Gastroesophageal sphincter (tissue), 3 donors: ENCODE results near the gene NREP.

ENCODE experiments used
- POLR2AphosphoS5 ChIP-seq: sonication (generic); formaldehyde crosslinking; IDR thresholded peaks from one replicate; pipeline ENCODE4 v1.6.1; 2017; ENCODE audit warnings: antibody characterized with exemption
- TF ChIP-seq, protein P1 (sequence below), 4 experiments: fragments of 200-600 bp in 2 of 4; fragments of 450-650 bp in 2 of 4; sonication (generic) in 1 of 4; IDR thresholded peaks; one replicate each; pipeline ENCODE4 v1.5.1; 2017 to 2019; ENCODE audit warnings: antibody characterized with exemption in 4 of 4, mild to moderate bottlenecking in 2 of 4, moderate library complexity in 2 of 4

DNA sequence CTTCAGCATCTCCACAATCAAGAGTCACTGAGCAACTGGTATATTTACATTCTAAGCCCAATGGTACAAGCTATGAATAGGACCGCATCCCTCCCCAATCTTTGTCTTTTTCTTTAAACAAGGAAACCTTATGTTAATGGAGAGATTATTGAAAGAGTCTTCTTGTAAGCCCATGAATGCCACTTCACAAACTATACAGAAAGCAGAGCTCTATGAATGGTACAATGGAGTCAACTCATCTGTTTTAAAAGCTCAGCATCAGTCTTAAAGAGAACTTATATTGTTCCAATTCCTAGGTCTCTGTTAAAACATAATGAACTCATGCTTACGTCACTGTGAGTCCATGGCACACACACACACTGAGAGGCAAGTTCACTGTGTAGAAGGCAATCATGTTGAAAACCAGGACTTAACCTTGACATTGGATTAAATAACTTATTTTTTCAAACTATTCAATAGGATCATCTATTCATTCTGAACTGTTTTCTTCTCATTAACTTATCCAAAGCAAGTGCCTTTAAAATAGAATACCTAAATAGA is 4.5 kb downstream of the NREP start:
- no peak for TF ChIP-seq POLR2AphosphoS5
- TF ChIP-seq, protein P1, sequence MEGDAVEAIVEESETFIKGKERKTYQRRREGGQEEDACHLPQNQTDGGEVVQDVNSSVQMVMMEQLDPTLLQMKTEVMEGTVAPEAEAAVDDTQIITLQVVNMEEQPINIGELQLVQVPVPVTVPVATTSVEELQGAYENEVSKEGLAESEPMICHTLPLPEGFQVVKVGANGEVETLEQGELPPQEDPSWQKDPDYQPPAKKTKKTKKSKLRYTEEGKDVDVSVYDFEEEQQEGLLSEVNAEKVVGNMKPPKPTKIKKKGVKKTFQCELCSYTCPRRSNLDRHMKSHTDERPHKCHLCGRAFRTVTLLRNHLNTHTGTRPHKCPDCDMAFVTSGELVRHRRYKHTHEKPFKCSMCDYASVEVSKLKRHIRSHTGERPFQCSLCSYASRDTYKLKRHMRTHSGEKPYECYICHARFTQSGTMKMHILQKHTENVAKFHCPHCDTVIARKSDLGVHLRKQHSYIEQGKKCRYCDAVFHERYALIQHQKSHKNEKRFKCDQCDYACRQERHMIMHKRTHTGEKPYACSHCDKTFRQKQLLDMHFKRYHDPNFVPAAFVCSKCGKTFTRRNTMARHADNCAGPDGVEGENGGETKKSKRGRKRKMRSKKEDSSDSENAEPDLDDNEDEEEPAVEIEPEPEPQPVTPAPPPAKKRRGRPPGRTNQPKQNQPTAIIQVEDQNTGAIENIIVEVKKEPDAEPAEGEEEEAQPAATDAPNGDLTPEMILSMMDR (IDR thresholded peaks at IDR 0.05), result no peak
